Stimulated activated naive B cell treated with anti-CD40 and anti-IgM and Interleukin-4, amounts not matched to agents 10 μg/mL and 1 μg/mL and 100 μg/mL, for 72 hours (primary cell): ENCODE results near the gene RFTN2.
"Not testable (repeated sequence)": the region's sequence is repeated elsewhere in the genome, so short reads cannot be mapped to it uniquely, and the experiment has no call there.

ENCODE experiments used
- ATAC-seq, 2 donors: fragments of 150-1000 bp; cut with Tn5 transposase; replicated peaks; 2 replicates each; pipeline ENCODE4 v1.10.0; 2021; ENCODE audit warnings: moderate library complexity in 1 of 2
- DNase-seq: peaks from one replicate; pipeline ENCODE4 v3.0.0; 2021
- H3K27ac Mint-ChIP-seq: one replicate; pipeline ENCODE4 v1.8.0; 2022; ENCODE audit warnings: mild to moderate bottlenecking, mixed read lengths
- H3K27me3 Mint-ChIP-seq, 2 donors: one replicate each; pipeline ENCODE4 v1.8.0; 2022; ENCODE audit warnings: mixed read lengths in 2 of 2
- H3K36me3 Mint-ChIP-seq, 2 donors: one replicate each; pipeline ENCODE4 v1.8.0; 2022; ENCODE audit warnings: mixed read lengths in 2 of 2, mild to moderate bottlenecking in 1 of 2
- H3K4me1 Mint-ChIP-seq, 2 donors: one replicate each; pipeline ENCODE4 v1.8.0; 2022; ENCODE audit warnings: mixed read lengths in 2 of 2, mild to moderate bottlenecking in 1 of 2
- H3K4me3 Mint-ChIP-seq, 2 donors: one replicate each; pipeline ENCODE4 v1.8.0; 2022; ENCODE audit warnings: mild to moderate bottlenecking in 2 of 2, mixed read lengths in 2 of 2, moderate library complexity in 1 of 2
- H3K9me3 Mint-ChIP-seq, 2 donors: one replicate each; pipeline ENCODE4 v1.8.0; 2022; ENCODE audit warnings: mixed read lengths in 2 of 2, mild to moderate bottlenecking in 1 of 2

RFTN2 gene

DNA sequence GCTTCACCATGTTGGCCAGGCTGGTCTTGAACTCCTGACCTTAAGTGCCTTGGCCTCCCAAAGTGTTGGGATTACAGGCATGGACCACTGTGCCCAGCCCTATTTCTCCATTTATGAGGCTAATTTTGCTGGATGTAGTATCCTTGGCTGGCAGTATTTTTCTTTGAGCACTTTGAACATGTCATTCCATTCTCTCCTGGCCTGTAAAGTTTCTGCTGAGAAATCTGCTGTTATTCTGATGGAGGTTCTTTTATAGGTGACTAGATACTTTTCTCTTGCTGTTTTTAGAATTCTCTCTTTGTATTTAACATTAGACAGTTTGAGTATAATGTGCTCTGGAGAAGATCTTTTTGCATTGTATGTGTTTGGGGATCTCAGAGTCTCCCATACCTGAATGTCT lies 9.1 kb downstream of the RFTN2 start:
- no peak for ATAC-seq
- peaks cover 3 to 7% of the 10 kb centered on the region in 2 donors for H3K36me3 Mint-ChIP-seq
- no peak for DNase-seq
- peaks cover 14 to 27% of the 10 kb centered on the region in 2 donors for H3K27me3 Mint-ChIP-seq
- no peaks in the 10 kb centered on the region for H3K4me1 Mint-ChIP-seq
- no peak overlapping the region for H3K4me3 Mint-ChIP-seq
- peaks cover 21% of the 10 kb centered on the region in 2 donors for H3K9me3 Mint-ChIP-seq
- no peak overlapping the region for H3K27ac Mint-ChIP-seq

DNA sequence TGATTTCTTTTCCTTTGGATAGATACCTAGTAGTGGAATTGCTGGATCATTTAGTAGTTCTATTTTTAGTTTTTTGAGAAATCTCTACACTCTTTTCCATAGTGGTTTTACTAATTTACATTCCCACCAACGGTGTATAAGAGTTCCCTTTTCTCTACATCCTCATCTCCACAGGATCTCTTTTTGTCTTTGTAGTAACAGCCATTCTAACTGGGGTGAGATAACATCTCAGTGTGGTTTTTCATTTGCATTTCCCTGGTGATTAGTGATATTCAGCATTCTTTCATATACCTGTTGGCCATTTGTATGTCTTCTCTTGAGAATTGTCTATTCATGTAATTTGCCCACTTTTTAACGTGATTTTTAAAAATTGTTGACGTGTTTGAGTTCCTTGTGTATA lies 13.8 kb downstream of the RFTN2 start:
- DNase-seq (no peak), ATAC-seq (no peak)
- Mint-ChIP-seq H3K27ac (no peak overlapping the region), H3K9me3 (peaks cover 14 to 15% of the 10 kb centered on the region in 2 donors), H3K27me3 (peaks cover 4 to 13% of the 10 kb centered on the region in 2 donors), H3K4me1 (no peaks in the 10 kb centered on the region), H3K4me3 (no peak overlapping the region), H3K36me3 (peaks cover 3 to 7% of the 10 kb centered on the region in 2 donors)

DNA sequence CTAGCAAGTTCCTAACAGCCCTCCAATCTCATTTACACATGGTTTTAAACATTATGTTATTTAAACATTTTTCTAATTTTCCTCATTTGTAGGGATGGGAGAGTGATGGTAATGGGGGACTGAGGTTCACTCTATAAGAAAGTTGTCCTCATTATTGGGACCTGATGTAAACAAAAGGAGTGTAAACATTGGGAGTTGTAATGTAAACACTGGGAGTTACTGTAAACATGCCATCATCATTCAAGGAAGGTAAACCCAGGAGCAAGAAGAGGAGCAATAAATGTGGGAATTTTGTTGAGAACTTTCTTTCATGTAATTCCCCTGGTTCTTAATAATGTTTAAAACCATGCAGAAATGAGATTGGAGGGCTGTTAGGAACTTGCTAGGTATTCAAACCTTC lies 17.8 kb downstream of the RFTN2 start:
- Mint-ChIP-seq H3K27me3 (peaks cover 0 to 6% of the 10 kb centered on the region in 2 donors), H3K4me3 (no peak overlapping the region), H3K36me3 (no peaks in the 10 kb centered on the region), H3K9me3 (peaks cover 4 to 5% of the 10 kb centered on the region in 2 donors), H3K4me1 (no peaks in the 10 kb centered on the region), H3K27ac (no peak overlapping the region)
- DNase-seq (no peak), ATAC-seq (no peak)

DNA sequence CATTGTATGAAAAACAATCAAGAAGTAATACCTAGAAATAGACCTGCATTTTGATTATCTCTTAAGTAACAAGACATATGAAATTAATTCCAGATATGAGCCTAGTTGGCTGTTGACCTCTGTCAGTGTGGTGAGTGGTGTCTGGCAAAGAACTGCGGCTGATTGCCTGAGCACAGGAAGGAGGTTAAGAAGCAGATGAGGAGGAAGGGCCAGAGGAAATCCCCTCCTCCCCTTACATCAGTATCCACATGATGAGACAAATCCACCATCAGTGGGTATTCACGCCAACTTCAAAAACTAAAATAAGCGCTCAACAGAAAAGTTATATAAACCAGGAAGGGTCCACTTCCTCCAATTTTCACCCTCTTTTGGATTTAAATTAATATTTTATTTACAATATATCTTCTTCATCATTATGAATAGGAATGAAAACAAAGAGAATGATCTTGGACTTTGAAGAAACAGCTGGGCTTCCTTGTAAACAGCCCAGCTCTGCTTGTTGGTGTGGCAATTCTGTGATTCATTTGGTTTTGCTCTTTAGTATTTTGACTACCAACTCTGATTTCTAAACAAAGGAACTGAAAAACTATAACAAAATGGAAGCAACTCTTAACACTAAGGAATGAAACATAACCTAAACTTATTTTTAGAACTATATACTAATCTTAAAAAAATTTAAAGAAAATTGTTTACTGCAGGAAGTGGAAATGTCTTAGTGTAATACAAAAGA lies 27.3 kb downstream of the RFTN2 start:
- H3K36me3 Mint-ChIP-seq = no peaks in the 10 kb centered on the region
- ATAC-seq (no peak), DNase-seq (no peak)
- H3K27me3 Mint-ChIP-seq = peaks cover 13 to 14% of the 10 kb centered on the region in 2 donors
- H3K9me3 Mint-ChIP-seq = no peaks in the 10 kb centered on the region
- no peak overlapping the region for H3K4me3 Mint-ChIP-seq
- no peaks in the 10 kb centered on the region for H3K4me1 Mint-ChIP-seq
- no peak overlapping the region for H3K27ac Mint-ChIP-seq

DNA sequence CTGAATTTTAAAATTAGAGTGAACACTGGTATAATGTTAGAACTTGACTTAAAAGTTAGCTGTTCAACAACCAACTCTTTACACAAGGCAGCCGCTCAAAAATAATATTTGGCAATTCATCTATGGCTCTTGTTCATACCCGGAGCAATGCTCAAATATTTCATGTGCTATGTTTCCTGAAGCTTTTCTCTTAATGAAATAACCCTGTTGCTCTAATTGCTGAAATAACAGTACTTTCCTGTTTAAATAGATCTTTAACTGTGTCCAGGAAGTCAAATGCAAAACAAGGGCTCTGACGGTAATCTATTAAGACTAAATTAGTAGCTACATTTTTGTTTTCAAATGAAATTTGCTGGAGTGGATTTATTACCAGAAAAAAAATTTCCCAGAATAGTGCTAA lies 33.7 kb downstream of the RFTN2 start:
- no peak for DNase-seq
- Mint-ChIP-seq H3K4me3 (no peak overlapping the region), H3K27ac (no peak overlapping the region), H3K4me1 (no peaks in the 10 kb centered on the region), H3K9me3 (no peaks in the 10 kb centered on the region), H3K27me3 (peaks cover 14% of the 10 kb centered on the region in 2 donors), H3K36me3 (no peaks in the 10 kb centered on the region)
- ATAC-seq = no peak

DNA sequence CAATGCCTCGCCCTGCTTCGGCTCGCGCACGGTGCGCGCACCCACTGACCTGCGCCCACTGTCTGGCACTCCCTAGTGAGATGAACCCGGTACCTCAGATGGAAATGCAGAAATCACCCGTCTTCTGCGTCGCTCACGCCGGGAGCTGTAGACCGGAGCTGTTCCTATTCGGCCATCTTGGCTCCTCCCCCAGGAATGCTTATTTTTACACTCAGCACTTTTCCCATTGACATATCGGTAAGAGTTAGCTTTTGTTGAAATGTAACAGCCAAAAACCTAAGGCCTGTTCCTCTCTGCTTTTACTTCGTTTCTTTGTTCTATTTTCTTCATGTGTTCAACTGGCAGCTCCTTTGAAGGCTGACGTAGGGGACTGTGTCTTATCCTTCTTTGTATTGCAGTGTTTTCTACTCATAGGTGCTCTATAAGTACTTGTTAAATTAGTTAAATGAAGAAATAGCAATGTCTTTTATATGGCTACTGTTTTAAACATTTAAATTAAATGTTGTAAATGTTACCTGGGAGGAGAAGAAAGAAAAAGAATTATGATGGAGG lies 34.7 kb downstream of the RFTN2 start:
- peak overlapping the region; percentile 34 for H3K27ac Mint-ChIP-seq
- not testable (repeated sequence) for H3K36me3 Mint-ChIP-seq, ATAC-seq, H3K4me1 Mint-ChIP-seq, DNase-seq, H3K9me3 Mint-ChIP-seq
- peak overlapping the region in 1 of 2 donors; percentile 1 for H3K4me3 Mint-ChIP-seq
- H3K27me3 Mint-ChIP-seq = peaks cover 14% of the 10 kb centered on the region in 2 donors

DNA sequence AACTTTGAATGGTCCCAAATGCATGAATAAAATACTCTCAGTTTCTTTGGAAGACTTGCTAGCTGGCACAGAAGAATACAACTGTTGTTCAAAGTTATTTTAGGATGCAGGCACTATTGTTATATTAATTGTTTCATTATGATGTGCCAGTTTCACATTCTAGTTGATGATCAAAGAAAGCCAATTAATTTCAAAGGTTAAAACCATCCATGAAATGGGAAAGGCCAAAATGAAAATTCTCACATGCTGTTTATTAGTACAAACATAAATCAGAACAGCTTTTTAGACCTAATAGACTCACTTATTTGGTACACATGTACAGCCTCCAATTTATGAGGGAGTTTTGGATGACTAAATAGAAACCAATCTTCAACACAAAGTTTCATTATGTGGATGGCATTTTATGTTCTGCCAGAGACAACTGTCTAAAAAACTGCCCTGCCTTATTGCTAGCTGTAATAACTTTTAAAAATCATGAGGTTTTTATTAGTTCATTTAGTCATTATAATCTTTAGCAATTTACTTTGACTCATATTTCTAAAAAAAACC lies 42.2 kb downstream of the RFTN2 start:
- ATAC-seq = no peak
- DNase-seq = no peak
- H3K9me3 Mint-ChIP-seq = peaks cover 3 to 6% of the 10 kb centered on the region in 2 donors
- peaks cover 0 to 5% of the 10 kb centered on the region in 2 donors for H3K36me3 Mint-ChIP-seq
- no peak overlapping the region for H3K27ac Mint-ChIP-seq
- no peak overlapping the region for H3K4me3 Mint-ChIP-seq
- H3K4me1 Mint-ChIP-seq = no peaks in the 10 kb centered on the region
- peaks cover 0 to 4% of the 10 kb centered on the region in 2 donors for H3K27me3 Mint-ChIP-seq

DNA sequence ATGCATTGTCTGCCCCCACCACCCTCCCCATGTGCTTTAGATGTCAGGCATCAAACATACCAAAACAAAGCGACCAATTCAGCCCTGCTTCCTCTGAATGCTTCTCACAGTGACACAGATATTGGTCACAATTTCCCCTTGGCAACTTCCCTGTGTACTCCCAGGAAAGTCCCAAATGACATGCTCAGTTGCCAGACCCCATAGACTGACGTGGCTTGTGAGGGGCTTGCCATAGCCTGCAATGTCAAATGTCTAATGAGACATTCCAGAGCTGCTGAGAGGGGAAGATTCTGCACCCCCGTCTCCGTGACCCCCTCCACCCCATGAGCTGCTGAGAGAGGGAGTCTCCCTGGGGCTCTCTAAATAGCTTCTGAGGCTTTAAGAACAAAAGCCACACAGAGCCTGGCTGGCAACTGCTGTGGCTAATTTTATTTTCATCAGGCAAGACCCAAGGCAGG lies 47.3 kb downstream of the RFTN2 start:
- Mint-ChIP-seq H3K9me3 (peaks cover 0 to 6% of the 10 kb centered on the region in 2 donors), H3K27ac (no peak overlapping the region), H3K4me1 (no peaks in the 10 kb centered on the region), H3K36me3 (peaks cover 0 to 5% of the 10 kb centered on the region in 2 donors), H3K27me3 (peaks cover 0 to 9% of the 10 kb centered on the region in 2 donors), H3K4me3 (no peak overlapping the region)
- peak in 1 of 2 donors; percentile 65 for ATAC-seq
- DNase-seq = no peak

DNA sequence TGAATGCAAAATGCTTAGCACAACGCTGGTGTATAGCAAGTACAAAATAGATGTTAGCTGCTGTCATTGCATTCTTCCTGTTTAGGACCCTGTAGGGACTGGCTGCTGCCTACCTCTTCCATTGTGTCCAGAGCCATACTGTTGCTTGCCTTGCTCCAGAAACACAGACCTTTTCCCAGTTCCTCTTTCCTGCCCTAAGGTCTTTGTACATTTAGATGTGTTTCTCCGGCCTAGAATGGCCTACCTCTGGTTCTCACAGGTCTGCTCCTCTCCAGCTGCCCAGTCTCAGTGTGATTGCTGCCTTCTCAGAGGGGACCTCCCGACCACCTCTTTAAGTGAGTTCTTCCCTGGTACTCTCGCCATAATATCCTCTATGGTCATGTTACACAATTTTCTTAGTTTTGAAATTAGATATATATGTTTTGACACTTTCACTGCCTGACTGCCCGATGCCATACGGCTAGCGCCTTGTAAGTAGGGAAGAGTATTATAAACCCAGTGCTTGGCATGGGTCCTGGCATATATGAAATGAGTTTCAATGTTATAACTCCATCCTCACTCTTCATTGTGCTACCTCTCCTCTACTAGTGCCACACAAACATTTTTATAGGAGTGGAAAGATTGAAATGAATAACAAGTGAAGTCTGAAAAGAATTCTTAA lies 48.3 kb downstream of the RFTN2 start:
- Mint-ChIP-seq H3K27ac (no peak overlapping the region), H3K9me3 (peaks cover 0 to under 1% of the 10 kb centered on the region in 2 donors), H3K27me3 (peaks cover 0 to 9% of the 10 kb centered on the region in 2 donors), H3K4me3 (no peak overlapping the region), H3K36me3 (peaks cover 0 to under 1% of the 10 kb centered on the region in 2 donors), H3K4me1 (no peaks in the 10 kb centered on the region)
- DNase-seq = no peak
- ATAC-seq = no peak

DNA sequence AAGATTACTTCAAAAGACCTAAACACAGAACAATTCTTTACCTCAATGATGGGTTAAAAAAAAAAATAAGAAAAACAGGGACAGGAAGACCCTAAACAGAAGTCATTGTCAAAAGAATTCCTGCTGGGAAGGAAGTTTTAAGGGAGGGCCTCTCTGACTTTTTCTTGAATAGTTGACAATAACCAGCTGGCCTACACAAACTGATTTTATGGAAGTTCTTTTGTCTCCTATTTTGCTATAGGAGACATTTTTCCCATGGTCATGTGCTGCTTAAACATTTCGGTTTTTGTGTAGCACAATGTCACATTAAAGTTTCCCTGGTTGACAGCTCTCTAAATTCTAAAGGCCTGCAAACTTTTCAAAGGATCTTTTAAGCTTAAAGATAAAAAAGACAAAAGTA lies 55.3 kb downstream of the RFTN2 start:
- H3K4me1 Mint-ChIP-seq = peaks cover 0 to under 1% of the 10 kb centered on the region in 2 donors
- H3K9me3 Mint-ChIP-seq = no peaks in the 10 kb centered on the region
- no peaks in the 10 kb centered on the region for H3K27me3 Mint-ChIP-seq
- DNase-seq (no peak), ATAC-seq (no peak)
- H3K36me3 Mint-ChIP-seq = no peaks in the 10 kb centered on the region
- H3K4me3 Mint-ChIP-seq = no peak overlapping the region
- no peak overlapping the region for H3K27ac Mint-ChIP-seq

DNA sequence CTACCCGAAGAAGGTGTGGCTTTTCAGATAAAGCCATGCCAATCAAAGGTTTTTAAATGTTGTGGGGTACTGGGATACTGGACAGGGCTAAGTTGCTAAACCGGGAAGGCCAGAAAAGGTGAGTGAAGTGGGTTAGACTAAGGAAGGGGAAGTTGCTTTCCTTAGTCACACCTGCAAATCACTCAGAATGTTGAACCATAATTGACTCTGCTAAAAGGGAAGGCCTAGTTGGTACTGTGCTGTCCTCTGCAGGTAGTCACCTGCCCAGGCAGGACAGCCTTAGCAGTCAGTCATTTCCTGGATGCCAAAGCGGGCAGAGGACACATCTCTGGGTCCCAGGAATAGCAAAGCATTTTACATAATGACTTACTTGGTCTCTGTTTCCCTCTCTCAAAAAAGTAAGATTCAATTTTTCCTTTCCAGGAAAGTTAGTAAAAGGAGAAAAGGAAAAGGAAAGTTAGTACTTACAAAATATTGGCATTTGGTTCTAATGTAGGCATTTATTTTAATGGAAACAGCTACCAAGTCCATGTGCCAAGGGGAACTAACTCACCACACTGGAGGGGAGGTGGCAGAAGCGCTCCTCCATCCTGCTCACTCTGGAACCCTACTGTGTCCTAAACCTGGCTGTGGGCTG lies 60.3 kb downstream of the RFTN2 start:
- Mint-ChIP-seq H3K36me3 (peaks cover 0 to 3% of the 10 kb centered on the region in 2 donors), H3K27ac (no peak overlapping the region), H3K4me1 (peaks cover 0 to 4% of the 10 kb centered on the region in 2 donors), H3K9me3 (peaks cover 0 to 2% of the 10 kb centered on the region in 2 donors), H3K27me3 (peaks cover 10 to 12% of the 10 kb centered on the region in 2 donors), H3K4me3 (no peak overlapping the region)
- ATAC-seq (no peak), DNase-seq (no peak)

DNA sequence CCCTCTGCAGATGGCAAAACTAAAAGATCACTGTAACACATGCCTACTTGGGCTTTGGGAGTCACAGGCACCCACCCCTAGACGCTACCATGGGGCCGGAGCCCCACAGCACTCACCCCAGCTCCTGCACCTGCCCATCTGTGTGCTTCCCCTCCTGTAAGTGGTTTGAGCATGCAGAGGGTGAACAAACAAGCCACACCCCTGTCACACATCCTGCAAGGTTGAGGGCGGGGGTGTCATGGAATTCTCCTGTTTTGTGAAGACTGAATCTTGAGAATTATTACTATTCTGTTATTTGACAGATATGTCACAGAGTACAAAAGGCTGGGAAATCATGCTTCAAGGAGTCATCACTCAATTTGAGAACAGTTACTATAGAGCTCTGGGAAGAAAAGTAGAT lies 60.9 kb downstream of the RFTN2 start:
- DNase-seq (no peak), ATAC-seq (no peak)
- Mint-ChIP-seq H3K36me3 (peaks cover 0 to 4% of the 10 kb centered on the region in 2 donors), H3K27ac (no peak overlapping the region), H3K9me3 (peaks cover 0 to 3% of the 10 kb centered on the region in 2 donors), H3K4me1 (peaks cover 0 to 4% of the 10 kb centered on the region in 2 donors), H3K4me3 (no peak overlapping the region), H3K27me3 (peaks cover 12% of the 10 kb centered on the region in 2 donors)

DNA sequence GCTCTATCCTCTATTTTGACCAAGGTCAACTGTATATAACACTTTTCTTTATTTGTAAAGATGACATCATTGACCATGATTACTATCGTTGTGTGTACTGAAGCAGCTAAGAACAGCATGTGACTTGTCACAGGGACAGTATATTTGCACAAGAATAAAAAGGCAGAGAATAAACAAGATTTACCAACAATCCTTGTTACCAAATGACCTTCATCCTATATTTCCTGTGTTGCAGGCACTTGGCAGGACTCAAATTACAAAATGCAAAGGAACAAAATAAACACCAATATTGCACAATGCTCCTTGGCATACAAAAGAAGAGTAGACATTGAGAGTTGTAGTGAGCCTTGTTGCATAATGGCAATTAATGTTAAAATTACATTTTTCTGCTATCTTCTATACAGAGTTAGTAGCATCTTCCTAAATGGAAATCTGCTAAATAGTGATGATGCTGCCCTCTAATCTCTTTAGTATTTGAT lies 61.8 kb downstream of the RFTN2 start:
- Mint-ChIP-seq H3K36me3 (peaks cover 0 to 4% of the 10 kb centered on the region in 2 donors), H3K9me3 (peaks cover 0 to 5% of the 10 kb centered on the region in 2 donors), H3K27ac (no peak overlapping the region), H3K27me3 (peaks cover 12 to 21% of the 10 kb centered on the region in 2 donors), H3K4me1 (peaks cover 0 to 4% of the 10 kb centered on the region in 2 donors), H3K4me3 (no peak overlapping the region)
- ATAC-seq = no peak
- DNase-seq = no peak

DNA sequence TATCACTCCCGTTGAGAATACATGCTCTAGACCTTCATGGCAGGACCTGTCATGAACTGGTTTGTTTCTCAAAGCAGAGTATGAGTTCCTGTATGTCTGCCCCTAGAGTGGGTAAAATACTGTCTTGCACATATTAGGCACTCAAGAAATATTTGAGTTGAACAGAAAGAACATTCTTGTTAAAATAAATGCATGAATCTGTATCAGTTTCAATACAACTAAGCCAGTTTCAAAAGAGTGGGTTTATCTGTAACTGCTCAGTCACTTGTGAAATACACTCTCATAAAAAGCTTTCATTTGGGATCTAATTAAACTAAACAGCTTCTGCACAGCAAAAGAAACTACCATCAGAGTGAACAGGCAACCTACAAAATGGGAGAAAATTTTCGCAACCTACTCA lies 69.2 kb downstream of the RFTN2 start:
- Mint-ChIP-seq H3K27me3 (peaks cover 0 to 16% of the 10 kb centered on the region in 2 donors), H3K4me3 (no peak overlapping the region), H3K4me1 (no peaks in the 10 kb centered on the region), H3K27ac (peak overlapping the region; percentile 44), H3K9me3 (peaks cover 0 to 8% of the 10 kb centered on the region in 2 donors), H3K36me3 (peaks cover 0 to 4% of the 10 kb centered on the region in 2 donors)
- ATAC-seq = peak in 1 of 2 donors; percentile 57
- DNase-seq = no peak
